H9 (cell line): ENCODE results near the gene ATE1. TPM values are rescaled to one million over a fixed set of nuclear protein-coding genes. Genes with fewer than 3 reads are reported as not detected.
"Not testable (repeated sequence)": the region's sequence is repeated elsewhere in the genome, so short reads cannot be mapped to it uniquely, and the experiment has no call there.

Experiments
- DNase-seq: peaks from one replicate; pipeline ENCODE4 v3.0.0-alpha.2; 2017
- H2AFZ ChIP-seq: one replicate; pipeline ENCODE4 v1.6.1; 2013; ENCODE audit warnings: mild to moderate bottlenecking, low read length, control low read depth, moderate library complexity
- H2AK5ac ChIP-seq: 2 replicates; pipeline ENCODE4 v1.6.1; 2013; ENCODE audit warnings: low read length, control low read depth, mixed read lengths; ENCODE audit not compliant: insufficient read length
- H2BK120ac ChIP-seq: one replicate; pipeline ENCODE4 v1.6.1; 2013; ENCODE audit warnings: low read depth, mild to moderate bottlenecking, low read length, control low read depth, inconsistent platforms; ENCODE audit not compliant: poor library complexity, severe bottlenecking
- H2BK12ac ChIP-seq: 2 replicates; pipeline ENCODE4 v1.6.1; 2013; ENCODE audit warnings: low read length, control low read depth, mixed read lengths, low read depth; ENCODE audit not compliant: insufficient read length
- H2BK15ac ChIP-seq: 2 replicates; pipeline ENCODE4 v1.6.1; 2013; ENCODE audit warnings: low read depth, low read length, control low read depth
- H2BK20ac ChIP-seq: one replicate; pipeline ENCODE4 v1.6.1; 2013; ENCODE audit warnings: low read depth, mild to moderate bottlenecking, low read length, control low read depth, inconsistent platforms; ENCODE audit not compliant: poor library complexity, severe bottlenecking
- H2BK5ac ChIP-seq: 2 replicates; pipeline ENCODE4 v1.6.1; 2013; ENCODE audit warnings: low read length, control low read depth, mixed read lengths; ENCODE audit not compliant: insufficient read length
- H3K14ac ChIP-seq: 2 replicates; pipeline ENCODE4 v1.6.1; 2013; ENCODE audit warnings: low read length, control low read depth; ENCODE audit not compliant: insufficient read depth
- H3K18ac ChIP-seq: 2 replicates; pipeline ENCODE4 v1.6.1; 2013; ENCODE audit warnings: low read depth, mild to moderate bottlenecking, mixed read lengths, low read length, control low read depth; ENCODE audit not compliant: insufficient read length
- H3K23ac ChIP-seq: 2 replicates; pipeline ENCODE4 v1.6.1; 2013; ENCODE audit warnings: low read length, control low read depth, mixed read lengths, low read depth; ENCODE audit not compliant: insufficient read length
- H3K23me2 ChIP-seq: 2 replicates; pipeline ENCODE4 v1.6.1; 2013; ENCODE audit warnings: low read depth, mild to moderate bottlenecking, mixed read lengths, low read length, control low read depth; ENCODE audit not compliant: insufficient read length, poor library complexity, severe bottlenecking
- H3K27ac ChIP-seq: 2 replicates; pipeline ENCODE4 v1.5.1; 2013; ENCODE audit warnings: low read length, control low read depth, mixed read lengths, low read depth; ENCODE audit not compliant: insufficient read length
- H3K27me3 ChIP-seq: 2 replicates; pipeline ENCODE4 v1.6.1; 2013; ENCODE audit warnings: low read length, control low read depth, inconsistent platforms; ENCODE audit not compliant: insufficient read depth
- H3K4ac ChIP-seq: 2 replicates; pipeline ENCODE4 v1.6.1; 2013; ENCODE audit warnings: low read depth, mild to moderate bottlenecking, control low read depth, inconsistent platforms, low read length, moderate library complexity
- H3K4me1 ChIP-seq: 2 replicates; pipeline ENCODE4 v1.6.1; 2013; ENCODE audit warnings: low read length, control low read depth, inconsistent platforms; ENCODE audit not compliant: insufficient read depth
- H3K4me2 ChIP-seq: 2 replicates; pipeline ENCODE4 v1.6.1; 2013; ENCODE audit warnings: low read length, control low read depth, mixed read lengths; ENCODE audit not compliant: insufficient read length, insufficient read depth
- H3K56ac ChIP-seq: 2 replicates; pipeline ENCODE4 v1.6.1; 2013; ENCODE audit warnings: low read depth, mild to moderate bottlenecking, mixed read lengths, low read length, control low read depth; ENCODE audit not compliant: insufficient read length
- H3K79me1 ChIP-seq: 2 replicates; pipeline ENCODE4 v1.6.1; 2013; ENCODE audit warnings: low read depth, mild to moderate bottlenecking, moderate library complexity, low read length, control low read depth, inconsistent platforms; ENCODE audit not compliant: insufficient read depth, poor library complexity, severe bottlenecking
- H3K79me2 ChIP-seq: 2 replicates; pipeline ENCODE4 v1.6.1; 2013; ENCODE audit warnings: low read length, control low read depth, inconsistent platforms; ENCODE audit not compliant: insufficient read depth
- H3K9ac ChIP-seq: 2 replicates; pipeline ENCODE4 v1.6.1; 2013; ENCODE audit warnings: low read length, control low read depth, mixed read lengths; ENCODE audit not compliant: insufficient read length; ENCODE audit errors: extremely low read depth
- H3K9me3 ChIP-seq: one replicate; pipeline ENCODE4 v1.6.1; 2013; ENCODE audit warnings: low read depth, low read length, inconsistent platforms; ENCODE audit not compliant: control insufficient read depth
- H3T11ph ChIP-seq: one replicate; pipeline ENCODE4 v1.6.1; 2013; ENCODE audit warnings: mild to moderate bottlenecking, low read length, control low read depth, inconsistent platforms
- H4K20me1 ChIP-seq: one replicate; pipeline ENCODE4 v1.6.1; 2013; ENCODE audit not compliant: control insufficient read depth, insufficient read length, insufficient read depth
- H4K5ac ChIP-seq: 2 replicates; pipeline ENCODE4 v1.6.1; 2013; ENCODE audit warnings: low read depth, mild to moderate bottlenecking, mixed read lengths, low read length, control low read depth; ENCODE audit not compliant: insufficient read length
- H4K8ac ChIP-seq: replicated peaks from 2 replicates; pipeline ENCODE4 v1.6.1; 2013; ENCODE audit warnings: low read length, control low read depth, mixed read lengths, low read depth; ENCODE audit not compliant: insufficient read length
- H4K91ac ChIP-seq: 2 replicates; pipeline ENCODE4 v1.6.1; 2013; ENCODE audit warnings: low read depth, mild to moderate bottlenecking, moderate library complexity, mixed read lengths, low read length, control low read depth; ENCODE audit not compliant: insufficient read length
- H3K27ac Mint-ChIP-seq, 3 experiments: 2 replicates in 2 of 3; 3 replicates in 1 of 3; pipeline ENCODE4 v1.8.0; 2020 to 2021; ENCODE audit warnings: mixed read lengths in 3 of 3, mild to moderate bottlenecking in 1 of 3, moderate library complexity in 1 of 3
- H3K27me3 Mint-ChIP-seq: 2 replicates; pipeline ENCODE4 v1.8.0; 2021; ENCODE audit warnings: low read depth, mild to moderate bottlenecking, moderate library complexity, mixed read lengths
- H3K36me3 Mint-ChIP-seq, 3 experiments: 2 replicates in 2 of 3; 3 replicates in 1 of 3; pipeline ENCODE4 v1.8.0; 2020 to 2021; ENCODE audit warnings: low read depth in 3 of 3, mixed read lengths in 3 of 3; ENCODE audit not compliant: insufficient read depth in 1 of 3
- H3K4me1 Mint-ChIP-seq, 2 experiments: 2 replicates each; pipeline ENCODE4 v1.8.0; 2020; ENCODE audit warnings: mixed read lengths in 2 of 2
- H3K4me3 Mint-ChIP-seq, 2 experiments: 2 replicates in 1 of 2; 3 replicates in 1 of 2; pipeline ENCODE4 v1.8.0; 2020 to 2021; ENCODE audit warnings: mild to moderate bottlenecking in 2 of 2, mixed read lengths in 2 of 2, moderate library complexity in 1 of 2
- H3K9me3 Mint-ChIP-seq, 2 experiments: 2 replicates in 1 of 2; 3 replicates in 1 of 2; pipeline ENCODE4 v1.8.0; 2020; ENCODE audit warnings: mild to moderate bottlenecking in 2 of 2, mixed read lengths in 2 of 2, moderate library complexity in 1 of 2
- WGBS: extraction: QIAGEN DNeasy Blood & Tissue Kit; methylation state at CpG from one replicate; pipeline ENCODE4 v1.1.7; 2013; ENCODE audit warnings: missing lambda C conversion rate, low lambda C conversion rate, mixed read lengths; ENCODE audit not compliant: insufficient read length; ENCODE audit errors: extremely low coverage; 5-methylcytosine and 5-hydroxymethylcytosine counted together
- total RNA-seq: library from RNA; stranded (reverse); gene quantifications from 2 replicates; pipeline ENCODE4 v1.2.1, GENCODE V29; 2021

ATE1 gene
- total RNA-seq, 1 experiment from 2014 or later = 29.0 TPM

GRCh38 chr10:121755496-121755895 lies 172.3 kb downstream of the ATE1 start:
- not testable (repeated sequence) for H3T11ph ChIP-seq, H3K4me1 Mint-ChIP-seq, H3K79me2 ChIP-seq, H3K4me3 Mint-ChIP-seq, H2AFZ ChIP-seq, H2BK120ac ChIP-seq, DNase-seq, H4K5ac ChIP-seq, H3K27me3 Mint-ChIP-seq, H3K56ac ChIP-seq, H2AK5ac ChIP-seq, H3K79me1 ChIP-seq, H2BK15ac ChIP-seq, H3K4me1 ChIP-seq, H3K23me2 ChIP-seq, H3K18ac ChIP-seq, H3K27ac Mint-ChIP-seq, H3K9ac ChIP-seq, H3K14ac ChIP-seq, H4K91ac ChIP-seq, H2BK5ac ChIP-seq, H2BK12ac ChIP-seq, H3K27ac ChIP-seq, H4K8ac ChIP-seq, H3K4ac ChIP-seq, H3K23ac ChIP-seq, H3K27me3 ChIP-seq, H2BK20ac ChIP-seq, H3K4me2 ChIP-seq, H4K20me1 ChIP-seq
- H3K36me3 Mint-ChIP-seq = peaks cover 38 to 57% (median 49%) of the 10 kb centered on the region in 3 experiments
- no CpG with 5 or more reads among the region's 2 CpGs for WGBS
- H3K9me3 Mint-ChIP-seq = peaks cover 53 to 55% of the 10 kb centered on the region in 2 experiments
- peaks cover 16% of the 10 kb centered on the region for H3K9me3 ChIP-seq
